ENCODE measurements around the gene MSI2.

MSI2 gene

DNA sequence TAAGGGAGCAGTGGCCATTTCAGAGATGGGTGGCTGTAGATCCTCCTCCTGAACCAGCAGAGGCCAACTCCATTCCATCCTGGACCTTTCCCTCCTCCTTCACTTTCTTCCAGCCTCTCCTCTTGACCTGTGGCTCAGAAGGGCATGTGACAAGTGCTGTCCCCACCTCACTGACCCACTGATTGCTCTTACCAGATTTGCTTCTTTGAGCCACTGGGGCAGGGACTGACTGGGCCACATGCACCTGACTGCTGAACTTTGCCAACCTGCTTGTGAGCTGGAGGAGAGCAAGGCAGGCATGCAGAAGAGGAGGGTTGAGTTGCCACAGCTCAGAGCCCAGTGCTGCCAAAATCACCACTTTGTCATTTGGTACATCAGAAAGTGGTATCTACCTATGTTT, 68.3 kb downstream of the MSI2 start:
- DNase-seq = no peak

- no peak for DNase-seq
Observed at GRCh38 chr17:57326336-57326735, 70.0 kb downstream of the MSI2 start.

DNA sequence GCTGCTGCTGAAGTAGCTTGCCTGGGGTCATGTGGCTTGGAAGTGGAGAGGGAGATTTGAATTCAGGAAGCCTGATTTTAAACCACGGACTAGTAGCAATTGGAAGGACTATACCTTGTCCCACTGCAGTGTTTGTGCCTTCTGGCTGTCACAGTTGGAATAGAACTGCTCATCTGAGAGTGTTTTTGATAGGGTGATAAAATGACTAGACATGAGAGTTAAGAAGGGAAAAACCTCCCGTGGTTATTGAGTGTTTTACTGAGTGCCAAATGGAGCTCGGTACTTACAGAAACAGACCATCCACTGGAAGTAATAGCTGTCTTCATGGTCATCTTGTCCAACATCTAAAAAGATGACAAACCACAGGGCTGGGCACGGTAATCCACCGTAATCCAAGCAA, 70.4 kb downstream of the MSI2 start:
- no peak for DNase-seq

DNA sequence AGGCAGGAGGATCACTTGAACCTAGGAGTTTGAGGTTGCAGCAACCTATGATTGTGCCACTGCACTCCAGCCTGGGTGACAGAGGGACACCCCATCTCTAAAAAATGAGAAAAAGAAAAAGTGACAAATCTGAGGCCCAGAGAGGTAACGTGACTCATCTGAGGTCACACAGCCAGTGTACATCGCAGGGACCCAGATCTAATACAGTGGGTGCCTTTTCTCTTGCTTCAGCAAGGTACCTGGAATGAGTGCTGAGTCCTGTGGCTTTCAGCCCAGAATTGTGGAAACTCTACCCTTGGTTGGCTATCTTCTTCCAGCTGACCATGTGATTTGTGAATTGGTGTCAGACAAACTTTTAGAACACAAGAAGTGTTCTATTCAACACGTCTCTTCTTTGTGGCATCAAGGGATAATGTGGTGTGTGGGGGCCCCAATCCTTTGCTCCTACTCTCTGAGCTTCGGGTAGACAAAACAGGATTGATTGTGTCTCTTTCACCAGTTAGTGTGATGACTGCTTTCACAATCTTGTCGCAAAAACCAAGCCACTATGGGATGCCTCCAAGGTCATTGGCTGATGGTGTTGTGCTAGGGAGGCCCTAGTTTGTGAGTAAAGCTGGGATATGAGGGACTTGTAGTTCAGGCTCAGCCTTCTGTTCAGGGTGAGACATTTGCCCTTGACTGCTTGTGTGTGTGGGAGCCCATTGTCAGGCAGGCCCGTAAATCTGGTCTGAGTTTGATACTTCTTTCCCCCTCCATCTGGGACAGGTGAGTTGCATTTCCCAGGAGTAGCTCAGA, 71.0 kb downstream of the MSI2 start:
- DNase-seq = no peak

GRCh38 chr17:57328109-57328882, 72.0 kb downstream of the MSI2 start:
- DNase-seq = no peak

DNA sequence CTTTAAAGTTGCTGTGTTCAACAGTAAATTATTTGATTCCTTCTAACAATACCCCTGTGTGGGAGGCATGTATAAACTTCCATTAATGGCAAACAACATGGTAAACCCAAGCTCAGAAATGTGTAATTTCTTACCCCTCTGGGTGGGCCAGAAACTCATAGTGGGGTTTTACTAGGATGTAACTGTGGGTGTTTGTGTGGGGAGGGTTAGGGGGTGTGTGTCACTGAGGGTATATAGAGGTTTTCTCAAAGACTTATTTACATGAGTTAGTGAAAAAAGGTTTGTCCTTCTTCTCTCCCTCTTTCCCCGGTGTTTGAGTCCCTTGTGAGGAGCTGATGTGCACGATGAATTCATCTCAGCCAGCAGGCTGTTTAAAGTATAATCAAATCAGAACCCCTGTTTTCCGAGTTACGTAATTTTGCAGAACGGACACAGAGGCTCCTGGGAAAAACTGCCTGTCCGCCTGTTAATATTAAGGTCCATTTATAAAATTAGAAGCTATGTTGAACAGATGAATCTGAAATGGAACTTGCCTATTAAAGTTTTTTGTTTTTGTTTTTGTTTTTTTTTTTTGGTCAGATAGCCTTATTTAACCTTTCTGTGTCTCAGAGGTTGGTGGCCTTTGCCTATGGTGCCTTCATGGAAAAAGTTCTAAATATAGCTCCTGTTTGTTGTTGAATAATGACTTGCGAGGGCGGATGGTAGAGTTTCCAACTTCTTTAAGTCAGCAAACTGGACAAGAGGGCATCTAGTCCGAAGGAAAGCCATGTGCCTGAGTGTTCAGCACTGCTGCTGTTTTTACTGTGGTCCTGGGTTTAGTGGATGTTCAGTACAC, 73.3 kb downstream of the MSI2 start:
- DNase-seq = no peak

- no peak for DNase-seq
Observed at GRCh38 chr17:57330587-57330986, 74.3 kb downstream of the MSI2 start.

DNA sequence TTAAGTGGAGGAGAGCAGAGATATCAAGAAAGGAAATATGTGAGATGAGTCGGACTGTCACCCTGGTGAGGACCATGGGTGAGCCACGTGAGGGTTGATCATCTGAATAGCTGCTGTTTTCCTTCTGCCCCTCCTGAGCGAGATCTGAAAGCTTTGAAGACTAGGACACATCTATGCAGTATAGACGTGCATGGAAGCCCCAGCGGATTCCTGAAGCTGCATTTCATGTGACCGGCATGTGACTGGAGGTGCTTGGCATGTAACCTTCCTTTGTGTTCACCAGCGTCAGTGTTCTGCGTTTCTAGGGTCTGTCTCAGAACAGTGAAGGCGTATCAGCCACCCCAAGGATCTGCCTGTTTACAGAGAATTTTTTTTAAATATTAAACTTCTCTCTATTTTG, 75.1 kb downstream of the MSI2 start:
- no peak for DNase-seq

- no peak for DNase-seq
Observed at GRCh38 chr17:57332501-57332900, 76.2 kb downstream of the MSI2 start.

DNA sequence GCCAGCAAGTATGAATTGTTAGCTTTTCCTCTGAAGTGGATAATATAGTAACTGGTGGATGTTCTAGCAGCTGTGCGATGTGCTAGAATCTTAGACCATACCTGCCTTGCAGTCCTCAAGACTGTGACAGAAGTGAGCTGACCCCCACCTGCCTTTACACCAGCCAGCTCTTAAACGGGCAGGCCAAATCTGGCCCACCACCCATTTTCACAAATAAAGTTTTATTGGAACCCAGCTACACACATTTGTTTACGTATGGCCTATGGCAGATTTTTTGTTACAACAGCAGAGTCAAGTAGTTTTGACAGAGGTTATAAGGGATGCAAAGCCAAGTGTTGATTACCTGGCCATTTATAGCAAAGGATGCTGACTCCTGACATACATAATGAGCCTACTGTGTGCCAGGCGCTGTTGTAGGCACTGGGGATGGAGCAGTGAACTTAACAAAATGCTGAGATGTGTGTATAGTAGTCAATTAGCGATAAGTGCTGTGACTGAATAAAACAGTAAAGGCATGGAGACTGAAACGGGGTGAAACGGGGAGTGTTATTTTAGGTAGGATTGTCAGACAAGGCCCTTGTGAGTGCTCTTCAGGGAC, 79.0 kb downstream of the MSI2 start:
- no peak for DNase-seq

GRCh38 chr17:57337390-57337789, 81.1 kb downstream of the MSI2 start:
- DNase-seq = no peak

- DNase-seq = no peak
Observed at GRCh38 chr17:57338257-57338914, 82.1 kb downstream of the MSI2 start.

DNA sequence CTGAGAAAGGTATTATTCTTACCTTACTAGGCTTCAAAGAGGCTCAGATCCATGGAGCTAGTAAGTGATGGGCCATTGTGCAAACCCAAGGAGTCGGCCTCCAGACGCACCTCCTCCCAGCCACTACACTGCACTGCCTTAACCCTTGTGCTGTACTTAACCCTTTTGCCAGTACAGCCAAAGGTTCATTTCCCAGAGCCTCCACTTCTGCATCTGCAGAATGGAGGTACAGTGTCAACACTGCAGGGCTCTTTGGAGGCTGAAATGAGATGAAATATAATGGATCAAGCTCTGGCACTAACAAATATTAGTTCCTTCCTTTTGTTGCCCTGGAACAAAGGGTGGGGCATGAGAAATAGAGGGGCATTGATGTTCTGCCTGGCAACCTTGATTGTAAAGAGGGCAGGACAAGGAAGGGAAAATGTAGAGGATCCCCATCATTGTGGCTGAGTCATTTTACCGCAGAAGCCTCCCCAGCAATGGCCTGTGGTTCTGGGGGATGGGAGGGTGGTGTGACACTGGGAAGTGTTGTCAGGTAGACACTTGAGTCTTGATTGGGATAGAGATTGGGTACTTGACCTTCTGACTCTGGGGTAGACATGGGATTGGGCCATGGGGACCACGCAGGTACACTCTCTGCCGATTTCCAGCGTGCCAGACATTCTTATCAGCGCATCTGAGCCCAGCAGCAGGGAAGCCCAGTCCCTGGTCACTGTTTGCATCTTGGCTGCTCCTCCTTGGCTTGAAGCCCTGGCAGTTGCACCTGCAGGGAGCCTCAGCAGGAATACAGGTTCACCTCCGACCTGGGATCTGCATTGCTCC, 84.0 kb downstream of the MSI2 start:
- DNase-seq = no peak

- DNase-seq = no peak
Observed at GRCh38 chr17:57341611-57342540, 85.6 kb downstream of the MSI2 start.

GRCh38 chr17:57342963-57343589, 86.8 kb downstream of the MSI2 start:
- DNase-seq = no peak

DNA sequence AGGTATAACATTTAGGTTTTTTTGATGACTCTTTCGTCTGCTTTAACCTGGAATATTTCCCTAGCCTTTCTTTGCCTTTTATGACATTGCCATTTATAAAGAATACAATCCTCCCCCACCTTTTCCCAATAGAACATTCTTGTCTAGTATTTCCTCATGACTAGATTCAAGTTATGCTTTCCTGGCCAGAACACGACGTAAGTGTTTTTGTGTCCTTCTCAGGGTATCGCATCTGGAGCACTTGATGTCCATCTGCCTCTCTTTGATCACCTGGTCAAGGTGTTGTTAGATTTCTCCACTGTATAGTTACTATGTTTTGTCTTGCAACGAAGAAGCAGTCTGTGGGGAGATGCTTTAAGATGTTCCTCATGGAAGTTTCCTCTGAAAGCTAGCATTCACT, 87.4 kb downstream of the MSI2 start:
- DNase-seq = no peak

GRCh38 chr17:57344261-57344660, 87.9 kb downstream of the MSI2 start:
- no peak for DNase-seq

DNA sequence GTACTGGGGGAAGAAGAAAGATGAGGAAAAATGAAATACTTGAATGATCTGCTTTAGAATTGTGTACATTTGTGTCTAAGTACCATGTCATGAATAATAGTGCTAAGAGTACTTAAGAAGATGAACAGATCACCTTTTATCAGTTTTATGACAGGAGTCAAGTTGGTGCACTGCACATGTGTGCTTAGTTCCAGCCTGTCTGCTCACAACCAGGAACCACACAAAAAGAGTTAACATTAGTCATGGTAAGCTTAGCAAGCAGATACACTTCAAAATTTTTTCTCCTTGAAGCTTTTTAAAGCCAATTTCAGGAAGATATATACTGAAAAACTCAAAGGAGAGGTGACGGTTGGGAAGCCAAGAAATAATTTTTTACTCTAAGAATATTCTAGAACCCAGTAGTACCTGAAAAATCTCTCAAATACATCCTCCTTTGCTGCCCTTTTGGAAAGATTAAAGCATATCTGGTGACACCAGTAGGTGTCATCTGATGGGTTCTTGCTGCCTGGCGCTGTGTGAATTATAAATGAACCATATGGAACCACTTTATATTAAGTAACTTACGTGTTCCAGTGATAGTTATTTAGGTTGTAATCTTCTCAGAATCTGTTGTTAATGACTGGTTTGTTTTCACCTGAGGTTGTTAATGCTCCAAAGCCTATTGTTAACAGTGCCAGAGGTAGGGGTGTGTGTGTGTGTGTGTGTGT, 93.4 kb downstream of the MSI2 start:
- no peak for DNase-seq

- DNase-seq = no peak
Observed at GRCh38 chr17:57350266-57350665, 93.9 kb downstream of the MSI2 start.
